Left lung (tissue), 10 donors: Measurements from ENCODE around the gene MTURN. TPM values are rescaled to one million over a fixed set of nuclear protein-coding genes. Genes with fewer than 3 reads are reported as not detected.

ENCODE experiments used
- ATAC-seq: fragments of 200-7000 bp; cut with Tn5 transposase; one replicate; pipeline ENCODE4 v1.9.1; 2020; ENCODE audit warnings: moderate library complexity
- DNase-seq, 4 donors: peaks; one replicate each; pipeline ENCODE4 v3.0.0-alpha.2; 2013 to 2020
- H3K27ac ChIP-seq, 2 donors: fragments of 200-600 bp; sonication (generic) in 1 of 2; one replicate each; pipeline versions ENCODE4 v1.5.0 to v1.8.0; 2020 to 2021
- H3K27me3 ChIP-seq, 2 donors: fragments of 200-600 bp; sonication (generic) in 1 of 2; one replicate each; pipeline versions ENCODE4 v1.5.0 to v1.8.0; 2020 to 2021
- H3K36me3 ChIP-seq, 2 donors: fragments of 200-600 bp; sonication (generic) in 1 of 2; one replicate each; pipeline versions ENCODE4 v1.5.0 to v1.8.0; 2020 to 2021
- H3K4me1 ChIP-seq, 2 donors: fragments of 200-600 bp; one replicate each; pipeline ENCODE4 v1.8.0; 2021
- H3K4me3 ChIP-seq, 2 donors: fragments of 200-600 bp; sonication (generic) in 1 of 2; one replicate each; pipeline versions ENCODE4 v1.5.0 to v1.8.0; 2020 to 2021; ENCODE audit warnings: mild to moderate bottlenecking in 1 of 2
- H3K9me3 ChIP-seq, 2 donors: fragments of 200-600 bp; sonication (generic) in 1 of 2; one replicate each; pipeline versions ENCODE4 v1.5.0 to v1.8.0; 2020 to 2021
- intact Hi-C, 2 donors: fragments of 100-400 bp; cut with DNase I; formaldehyde crosslinking; loops; one replicate each; pipeline versions ENCODE4 v1.11.2 to v1.14.2; 2022
- polyA plus RNA-seq, 6 donors: library from polyadenylated mRNA; unstranded; fragments of 120-200 nt; gene quantifications; one replicate each; pipeline ENCODE4 v1.2.1, GENCODE V29; 2013; ENCODE audit not compliant: insufficient read length in 6 of 6
- total RNA-seq, 2 donors: library from RNA; stranded (reverse); fragmentation: NEBNext Ultra II Directional; extraction: Animal tissue kit (Norgen Biotek cat#: 25700); gene quantifications; one replicate each; pipeline ENCODE4 v1.2.1, GENCODE V29; 2021
- TF ChIP-seq, protein P1 (sequence below), 2 donors: fragments of 200-600 bp; sonication (generic) in 1 of 2; IDR thresholded peaks; one replicate each; pipeline versions ENCODE4 v1.5.0 to v1.8.0; 2021; ENCODE audit warnings: antibody characterized with exemption in 2 of 2
- donor health status: DM: no; HTN: yes; CAD: no.
- donor health status: DM: no; HTN: no; CAD: no.

MTURN gene
- total and polyA plus RNA-seq, 8 donors = 15.6 to 78.2 (median 67.0) TPM

DNA sequence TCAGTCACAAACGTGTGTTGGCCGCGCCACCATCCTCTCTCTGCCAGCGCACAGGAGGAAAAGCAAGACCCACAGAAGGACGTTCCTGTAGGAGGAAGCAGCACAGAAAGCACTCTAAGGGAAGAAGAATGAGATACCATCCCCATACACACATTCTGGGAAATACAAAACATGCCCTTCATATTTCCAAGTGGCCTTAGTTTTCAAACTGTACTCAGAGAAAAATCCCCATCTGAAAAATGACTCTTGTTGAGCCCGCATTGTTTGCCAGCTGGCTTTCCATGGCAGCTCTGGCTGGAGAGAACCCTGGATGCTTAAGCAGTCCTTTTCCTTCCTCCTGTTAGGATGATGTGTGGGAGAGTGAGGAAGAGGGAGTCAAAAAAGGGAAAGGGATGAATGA, 33.1 kb downstream of the MTURN start:
- H3K27me3 ChIP-seq = no peaks in the 10 kb centered on the region
- H3K9me3 ChIP-seq = no peaks in the 10 kb centered on the region
- peaks cover 5 to 83% of the 10 kb centered on the region in 2 donors for H3K4me1 ChIP-seq
- intact Hi-C loops = loop anchor here in 1 of 2 donors (10.0 kb wide), 1 partner anchor 107 kb away; no protein-coding TSS in a partner anchor
- no peaks in the 10 kb centered on the region for H3K36me3 ChIP-seq
- ATAC-seq = no peak
- no peak overlapping the region for H3K27ac ChIP-seq
- no peak for DNase-seq
- TF ChIP-seq, protein P1, sequence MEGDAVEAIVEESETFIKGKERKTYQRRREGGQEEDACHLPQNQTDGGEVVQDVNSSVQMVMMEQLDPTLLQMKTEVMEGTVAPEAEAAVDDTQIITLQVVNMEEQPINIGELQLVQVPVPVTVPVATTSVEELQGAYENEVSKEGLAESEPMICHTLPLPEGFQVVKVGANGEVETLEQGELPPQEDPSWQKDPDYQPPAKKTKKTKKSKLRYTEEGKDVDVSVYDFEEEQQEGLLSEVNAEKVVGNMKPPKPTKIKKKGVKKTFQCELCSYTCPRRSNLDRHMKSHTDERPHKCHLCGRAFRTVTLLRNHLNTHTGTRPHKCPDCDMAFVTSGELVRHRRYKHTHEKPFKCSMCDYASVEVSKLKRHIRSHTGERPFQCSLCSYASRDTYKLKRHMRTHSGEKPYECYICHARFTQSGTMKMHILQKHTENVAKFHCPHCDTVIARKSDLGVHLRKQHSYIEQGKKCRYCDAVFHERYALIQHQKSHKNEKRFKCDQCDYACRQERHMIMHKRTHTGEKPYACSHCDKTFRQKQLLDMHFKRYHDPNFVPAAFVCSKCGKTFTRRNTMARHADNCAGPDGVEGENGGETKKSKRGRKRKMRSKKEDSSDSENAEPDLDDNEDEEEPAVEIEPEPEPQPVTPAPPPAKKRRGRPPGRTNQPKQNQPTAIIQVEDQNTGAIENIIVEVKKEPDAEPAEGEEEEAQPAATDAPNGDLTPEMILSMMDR (IDR thresholded peaks at IDR 0.05) = no peak
- H3K4me3 ChIP-seq = no peak overlapping the region

- ATAC-seq (no peak), DNase-seq (no peak)
- H3K36me3 ChIP-seq = no peaks in the 10 kb centered on the region
- intact Hi-C loops = loop anchor here in 1 of 2 donors (10.0 kb wide), 1 partner anchor 106 kb away; no protein-coding TSS in a partner anchor
- H3K27me3 ChIP-seq = no peaks in the 10 kb centered on the region
- peaks cover 5 to 83% of the 10 kb centered on the region in 2 donors for H3K4me1 ChIP-seq
- TF ChIP-seq, protein P1 (IDR thresholded peaks at IDR 0.05) = no peak
- no peak overlapping the region for H3K27ac ChIP-seq
- H3K9me3 ChIP-seq = no peaks in the 10 kb centered on the region
- no peak overlapping the region for H3K4me3 ChIP-seq
Measured at GRCh38 chr7:30168835-30169573, 34.2 kb downstream of the MTURN start.

DNA sequence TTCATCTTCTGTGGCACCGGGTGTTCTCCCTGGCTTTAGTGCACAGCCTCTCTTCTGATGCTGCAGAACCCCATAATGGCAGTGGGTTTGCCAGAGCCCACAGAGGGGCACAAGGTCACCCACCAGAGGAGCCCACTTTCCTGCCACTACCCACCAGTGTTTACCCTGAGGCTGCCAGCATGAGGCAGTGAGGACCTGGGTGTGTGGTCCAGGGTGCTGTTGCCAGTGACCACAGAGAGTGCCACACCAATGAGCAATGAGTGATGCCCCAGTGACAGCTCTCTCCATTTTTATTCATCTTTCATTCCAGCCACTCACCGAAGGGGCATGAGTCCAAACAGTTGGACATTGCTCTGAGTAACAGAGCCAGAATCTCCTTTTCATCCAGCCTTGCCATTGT, 34.8 kb downstream of the MTURN start:
- Histone ChIP-seq H3K27me3 (no peaks in the 10 kb centered on the region), H3K4me3 (no peak overlapping the region), H3K9me3 (no peaks in the 10 kb centered on the region), H3K36me3 (no peaks in the 10 kb centered on the region), H3K4me1 (peaks cover 5 to 80% of the 10 kb centered on the region in 2 donors), H3K27ac (no peak overlapping the region)
- ATAC-seq = no peak
- TF ChIP-seq, protein P1 (IDR thresholded peaks at IDR 0.05) = no peak
- no peak for DNase-seq
- intact Hi-C loops = loop anchor here in 1 of 2 donors (10.0 kb wide), 1 partner anchor 105 kb away; no protein-coding TSS in a partner anchor

GRCh38 chr7:30170476-30171205, 35.9 kb downstream of the MTURN start:
- Histone ChIP-seq H3K4me1 (peaks cover 3 to 73% of the 10 kb centered on the region in 2 donors), H3K9me3 (no peaks in the 10 kb centered on the region), H3K36me3 (no peaks in the 10 kb centered on the region), H3K27ac (no peak overlapping the region), H3K27me3 (no peaks in the 10 kb centered on the region), H3K4me3 (no peak overlapping the region)
- intact Hi-C loops = loop anchor here in 1 of 2 donors (10.0 kb wide), 1 partner anchor 254 kb away; no protein-coding TSS in a partner anchor
- TF ChIP-seq, protein P1 (IDR thresholded peaks at IDR 0.05) = no peak
- DNase-seq = no peak
- ATAC-seq = no peak
